Tibial nerve (tissue), 4 donors: ENCODE results near the gene IRGQ. TPM values are rescaled to one million over a fixed set of nuclear protein-coding genes. Genes with fewer than 3 reads are reported as not detected.
A peak's percentile ranks its signal among the peaks of the same experiment; 100 is the strongest.

Source experiments
- DNase-seq, 2 donors: peaks; one replicate each; pipeline ENCODE4 v3.0.0-alpha.2; 2019; ENCODE audit warnings: low spot score in 2 of 2
- H3K27ac ChIP-seq, 4 donors: fragments of 200-600 bp; sonication (generic) in 3 of 4; one replicate each; pipeline ENCODE4 v1.5.1; 2017 to 2019; ENCODE audit warnings: mild to moderate bottlenecking in 1 of 4
- H3K27me3 ChIP-seq, 2 donors: fragments of 200-600 bp; sonication (generic) in 1 of 2; one replicate each; pipeline versions ENCODE4 v1.5.1 to v1.6.0; 2017 to 2019
- H3K36me3 ChIP-seq, 3 donors: fragments of 200-600 bp; sonication (generic); one replicate each; pipeline ENCODE4 v1.5.1; 2018 to 2019
- H3K4me1 ChIP-seq, 4 donors: fragments of 200-600 bp; sonication (generic) in 3 of 4; one replicate each; pipeline ENCODE4 v1.5.1; 2017 to 2019
- H3K4me3 ChIP-seq, 4 donors: fragments of 200-600 bp; sonication (generic) in 3 of 4; one replicate each; pipeline ENCODE4 v1.5.1; 2017 to 2019; ENCODE audit warnings: mild to moderate bottlenecking in 1 of 4, moderate library complexity in 1 of 4
- H3K9me3 ChIP-seq, 4 donors: fragments of 200-600 bp; sonication (generic) in 3 of 4; one replicate each; pipeline ENCODE4 v1.5.1; 2017 to 2019
- EP300 ChIP-seq, 2 donors: sonication (generic); formaldehyde crosslinking; IDR thresholded peaks; one replicate each; pipeline ENCODE4 v1.6.1; 2017; ENCODE audit warnings: antibody characterized with exemption in 2 of 2, mild to moderate bottlenecking in 1 of 2
- POLR2A ChIP-seq, 2 donors: fragments of 450-650 bp; IDR thresholded peaks; one replicate each; pipeline ENCODE4 v1.6.1; 2017; ENCODE audit warnings: antibody characterized with exemption in 2 of 2, mild to moderate bottlenecking in 2 of 2, moderate library complexity in 2 of 2
- WGBS, 2 donors: methylation state at CpG; one replicate each; pipeline ENCODE4 v1.1.5; 2018; 5-methylcytosine and 5-hydroxymethylcytosine counted together
- total RNA-seq, 4 donors: library from RNA; depleted of rRNA; stranded (reverse); fragments of >200 nt; gene quantifications; one replicate each; pipeline ENCODE4 v1.1.0, GENCODE V29; 2016
- TF ChIP-seq, protein P1 (sequence below), 5 experiments: fragments of 200-600 bp in 3 of 5; fragments of 450-650 bp in 2 of 5; sonication (generic) in 3 of 5; IDR thresholded peaks; one replicate each; pipeline ENCODE4 v1.5.1; 2016 to 2019; ENCODE audit warnings: antibody characterized with exemption in 5 of 5, mild to moderate bottlenecking in 3 of 5, moderate library complexity in 2 of 5

Gene IRGQ
- total RNA-seq, 4 donors from 2014 or later, result 21.6 to 26.1 (median 23.6) TPM

DNA sequence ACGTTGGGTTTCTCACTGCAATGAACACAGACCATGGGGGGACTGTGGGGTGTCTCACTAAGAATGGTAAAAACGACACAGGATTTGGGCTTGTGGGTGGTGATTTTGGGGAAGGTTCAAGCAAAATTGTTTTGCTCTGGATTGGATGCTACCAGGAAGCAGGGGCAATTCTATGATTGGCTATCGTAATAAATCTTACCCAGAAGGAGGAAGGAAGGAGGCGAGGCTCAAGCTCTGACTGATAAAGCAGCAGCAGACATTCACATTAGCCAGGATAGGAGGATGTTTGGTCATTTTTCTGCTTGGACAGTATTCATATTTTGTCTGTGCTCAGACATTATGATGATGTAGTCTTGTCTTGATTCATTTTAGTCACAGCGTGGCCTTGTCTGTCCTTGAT is 1.9 kb upstream of the IRGQ start:
- H3K27me3 ChIP-seq, result no peaks in the 10 kb centered on the region
- H3K4me1 ChIP-seq, result peaks cover 0 to 55% (median 30%) of the 10 kb centered on the region in 4 donors
- H3K4me3 ChIP-seq, result no peak overlapping the region
- DNase-seq, result no peak
- TF ChIP-seq POLR2A (IDR thresholded peaks at IDR 0.05), result no peak
- no peak for TF ChIP-seq EP300 (IDR thresholded peaks at IDR 0.05)
- TF ChIP-seq, protein P1, sequence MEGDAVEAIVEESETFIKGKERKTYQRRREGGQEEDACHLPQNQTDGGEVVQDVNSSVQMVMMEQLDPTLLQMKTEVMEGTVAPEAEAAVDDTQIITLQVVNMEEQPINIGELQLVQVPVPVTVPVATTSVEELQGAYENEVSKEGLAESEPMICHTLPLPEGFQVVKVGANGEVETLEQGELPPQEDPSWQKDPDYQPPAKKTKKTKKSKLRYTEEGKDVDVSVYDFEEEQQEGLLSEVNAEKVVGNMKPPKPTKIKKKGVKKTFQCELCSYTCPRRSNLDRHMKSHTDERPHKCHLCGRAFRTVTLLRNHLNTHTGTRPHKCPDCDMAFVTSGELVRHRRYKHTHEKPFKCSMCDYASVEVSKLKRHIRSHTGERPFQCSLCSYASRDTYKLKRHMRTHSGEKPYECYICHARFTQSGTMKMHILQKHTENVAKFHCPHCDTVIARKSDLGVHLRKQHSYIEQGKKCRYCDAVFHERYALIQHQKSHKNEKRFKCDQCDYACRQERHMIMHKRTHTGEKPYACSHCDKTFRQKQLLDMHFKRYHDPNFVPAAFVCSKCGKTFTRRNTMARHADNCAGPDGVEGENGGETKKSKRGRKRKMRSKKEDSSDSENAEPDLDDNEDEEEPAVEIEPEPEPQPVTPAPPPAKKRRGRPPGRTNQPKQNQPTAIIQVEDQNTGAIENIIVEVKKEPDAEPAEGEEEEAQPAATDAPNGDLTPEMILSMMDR (IDR thresholded peaks at IDR 0.05), result no peak
- WGBS, 2 donors, result 39 to 55% methylated on average over 5 of the region's 5 CpGs
- no peaks in the 10 kb centered on the region for H3K9me3 ChIP-seq
- H3K27ac ChIP-seq, result peak overlapping the region in 1 of 4 donors; percentile 98
- peaks cover 0 to 58% (median 6%) of the 10 kb centered on the region in 3 donors for H3K36me3 ChIP-seq

DNA sequence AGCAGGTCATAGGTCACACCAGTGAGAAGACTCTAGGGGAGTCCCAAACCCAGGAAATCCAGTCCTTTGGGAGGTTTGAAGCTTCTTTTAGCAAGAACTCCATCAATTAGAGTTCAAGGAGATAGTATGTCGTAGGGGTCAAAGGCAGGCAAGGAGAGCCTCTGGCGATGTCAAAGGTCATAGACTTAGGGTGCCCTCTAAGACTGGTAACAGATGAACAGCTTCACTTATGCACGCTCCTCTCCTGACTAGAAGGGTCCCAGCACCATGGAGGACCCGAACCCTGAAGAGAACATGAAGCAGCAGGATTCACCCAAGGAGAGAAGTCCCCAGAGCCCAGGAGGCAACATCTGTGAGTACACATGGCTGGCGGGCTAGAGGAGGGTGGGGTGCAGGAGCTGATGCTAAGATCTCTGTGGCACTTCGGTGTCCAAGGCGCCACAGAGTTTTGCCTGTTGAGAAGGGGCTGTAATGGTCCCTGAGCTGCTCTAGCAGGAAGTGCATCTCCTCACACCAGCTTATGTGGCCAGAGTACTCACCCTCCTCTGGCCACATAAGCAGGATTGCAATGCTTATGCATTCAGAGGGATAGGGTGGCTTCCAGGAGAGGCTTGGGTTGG is 1.0 kb upstream of the IRGQ start:
- WGBS, 2 donors, result 19 to 20% methylated on average over 7 of the region's 7 CpGs
- H3K4me1 ChIP-seq, result peaks cover 0 to 57% (median 30%) of the 10 kb centered on the region in 4 donors
- peak overlapping the region; percentile 91 to 98 (median 98) for H3K27ac ChIP-seq
- H3K36me3 ChIP-seq, result peaks cover 0 to 58% (median 6%) of the 10 kb centered on the region in 3 donors
- H3K27me3 ChIP-seq, result no peaks in the 10 kb centered on the region
- TF ChIP-seq, protein P1 (IDR thresholded peaks at IDR 0.05), result no peak
- TF ChIP-seq EP300 (IDR thresholded peaks at IDR 0.05) (no peak), POLR2A (IDR thresholded peaks at IDR 0.05) (no peak)
- no peaks in the 10 kb centered on the region for H3K9me3 ChIP-seq
- peak overlapping the region; percentile 58 to 76 (median 72) for H3K4me3 ChIP-seq
- no peak for DNase-seq

DNA sequence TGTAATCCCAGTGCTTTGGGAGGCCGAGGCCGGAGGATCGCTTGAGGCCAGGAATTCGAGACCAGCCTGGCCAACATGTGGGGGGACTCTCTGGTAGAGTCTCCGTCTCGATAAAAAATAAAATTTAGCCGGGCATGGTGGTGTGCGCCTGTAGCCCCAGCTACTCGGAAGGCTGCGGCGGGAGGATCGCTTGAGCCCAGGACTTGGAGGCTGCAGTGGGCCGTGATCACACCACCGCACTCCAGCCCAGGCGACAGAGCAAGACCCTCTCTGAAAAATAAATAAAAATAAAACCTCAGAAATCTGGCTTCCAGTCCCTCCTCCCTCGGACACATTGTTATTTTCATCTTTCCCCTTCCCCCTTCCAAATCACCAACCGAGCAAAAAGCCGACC is 332 bp downstream of the IRGQ start:
- H3K9me3 ChIP-seq, result no peaks in the 10 kb centered on the region
- H3K36me3 ChIP-seq, result peaks cover 0 to 58% (median 6%) of the 10 kb centered on the region in 3 donors
- 1 to 3% methylated on average over 18 of the region's 18 CpGs for WGBS, 2 donors
- H3K27ac ChIP-seq, result peak overlapping the region; percentile 82 to 98 (median 88)
- no peak for DNase-seq
- H3K4me3 ChIP-seq, result peak overlapping the region; percentile 54 to 73 (median 67)
- TF ChIP-seq, protein P1 (IDR thresholded peaks at IDR 0.05), result no peak
- no peak for TF ChIP-seq POLR2A (IDR thresholded peaks at IDR 0.05)
- H3K27me3 ChIP-seq, result no peaks in the 10 kb centered on the region
- H3K4me1 ChIP-seq, result peaks cover 0 to 57% (median 30%) of the 10 kb centered on the region in 4 donors

DNA sequence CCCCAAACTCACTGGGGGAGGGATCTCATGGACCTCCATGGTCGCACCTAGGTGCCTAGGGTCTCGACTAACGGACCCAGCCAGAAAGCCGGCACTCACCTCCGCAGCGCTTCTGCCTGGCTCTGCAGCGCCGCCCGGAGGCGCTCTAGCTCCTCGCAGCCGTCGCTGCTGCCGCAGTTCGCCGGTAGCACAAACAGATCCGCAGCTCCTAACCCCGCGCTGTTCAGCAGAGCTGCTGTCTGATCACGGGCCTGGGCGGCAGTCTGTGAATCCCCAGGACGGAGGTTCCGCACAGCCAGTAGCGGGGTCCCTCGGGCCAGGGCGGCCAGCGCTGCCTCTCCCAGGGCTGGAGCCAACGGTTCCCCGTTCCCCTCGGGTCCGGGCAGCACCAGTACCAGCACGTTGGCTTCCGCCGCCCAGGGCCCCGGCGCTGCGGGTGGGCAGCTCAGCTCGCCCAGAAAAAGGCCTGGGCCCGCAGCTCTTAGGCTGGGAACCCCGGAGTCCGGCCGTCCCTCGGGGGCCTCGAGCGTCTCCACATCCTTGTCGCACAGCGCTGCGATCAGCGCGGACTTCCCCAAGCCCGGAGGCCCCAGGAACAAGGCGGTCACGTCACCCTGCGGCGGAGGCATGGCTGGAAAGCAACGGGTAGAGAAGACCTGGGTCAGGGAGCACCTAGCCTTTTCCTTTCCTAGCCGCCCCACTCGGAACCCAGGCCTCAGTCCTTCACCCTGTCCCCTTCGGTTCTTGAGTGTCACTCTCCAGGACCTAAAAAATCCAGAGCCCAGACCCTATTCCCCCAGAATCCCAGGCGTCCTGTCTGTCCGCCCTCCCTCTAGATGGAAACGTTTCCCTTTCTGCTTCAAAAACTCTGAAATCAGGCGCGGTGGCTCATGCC is 977 bp downstream of the IRGQ start:
- 1 to 3% methylated on average over 28 to 51 of the region's 64 CpGs for WGBS, 2 donors
- H3K4me3 ChIP-seq, result peak overlapping the region; percentile 54 to 73 (median 67)
- TF ChIP-seq POLR2A (IDR thresholded peaks at IDR 0.05), result no peak
- no peak for TF ChIP-seq EP300 (IDR thresholded peaks at IDR 0.05)
- TF ChIP-seq, protein P1 (IDR thresholded peaks at IDR 0.05), result peak; percentile 44 to 61 (median 56)
- peaks cover 0 to 57% (median 30%) of the 10 kb centered on the region in 4 donors for H3K4me1 ChIP-seq
- no peaks in the 10 kb centered on the region for H3K27me3 ChIP-seq
- H3K27ac ChIP-seq, result peak overlapping the region; percentile 82 to 98 (median 88)
- H3K36me3 ChIP-seq, result peaks cover 0 to 58% (median 6%) of the 10 kb centered on the region in 3 donors
- H3K9me3 ChIP-seq, result no peaks in the 10 kb centered on the region
- no peak for DNase-seq
